ENCODE data around the gene ERC2.

DNA sequence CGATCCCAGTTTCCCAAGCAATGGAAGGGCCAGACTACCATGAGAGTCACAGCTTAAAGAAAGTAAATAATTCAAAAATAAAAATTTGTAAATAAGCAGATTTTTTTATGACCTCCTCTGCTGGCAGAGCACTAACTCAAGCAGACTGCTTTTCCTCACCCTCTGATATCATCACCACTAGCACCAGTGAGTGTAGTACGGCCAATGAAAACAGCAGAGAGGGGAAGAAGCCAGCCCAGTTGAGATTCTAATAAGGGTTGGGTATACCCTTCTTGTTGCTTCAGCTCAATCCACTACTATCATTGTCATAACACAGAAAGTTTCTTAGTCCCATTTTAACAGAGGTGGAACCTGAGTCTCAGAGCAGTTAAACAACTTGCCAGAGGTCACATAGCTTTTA lies 193.1 kb downstream of the ERC2 start:
- TF ChIP-seq, protein P1, sequence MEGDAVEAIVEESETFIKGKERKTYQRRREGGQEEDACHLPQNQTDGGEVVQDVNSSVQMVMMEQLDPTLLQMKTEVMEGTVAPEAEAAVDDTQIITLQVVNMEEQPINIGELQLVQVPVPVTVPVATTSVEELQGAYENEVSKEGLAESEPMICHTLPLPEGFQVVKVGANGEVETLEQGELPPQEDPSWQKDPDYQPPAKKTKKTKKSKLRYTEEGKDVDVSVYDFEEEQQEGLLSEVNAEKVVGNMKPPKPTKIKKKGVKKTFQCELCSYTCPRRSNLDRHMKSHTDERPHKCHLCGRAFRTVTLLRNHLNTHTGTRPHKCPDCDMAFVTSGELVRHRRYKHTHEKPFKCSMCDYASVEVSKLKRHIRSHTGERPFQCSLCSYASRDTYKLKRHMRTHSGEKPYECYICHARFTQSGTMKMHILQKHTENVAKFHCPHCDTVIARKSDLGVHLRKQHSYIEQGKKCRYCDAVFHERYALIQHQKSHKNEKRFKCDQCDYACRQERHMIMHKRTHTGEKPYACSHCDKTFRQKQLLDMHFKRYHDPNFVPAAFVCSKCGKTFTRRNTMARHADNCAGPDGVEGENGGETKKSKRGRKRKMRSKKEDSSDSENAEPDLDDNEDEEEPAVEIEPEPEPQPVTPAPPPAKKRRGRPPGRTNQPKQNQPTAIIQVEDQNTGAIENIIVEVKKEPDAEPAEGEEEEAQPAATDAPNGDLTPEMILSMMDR (conservative IDR thresholded peaks at IDR 0.05; ENCODE audit: low read length) = no peak
- TF ChIP-seq EZH2phosphoT487 (IDR thresholded peaks at IDR 0.05; ENCODE audit: borderline replicate concordance, low read depth, low read length) = no peak

Data from OCI-LY7 (cell line).